GM19025 (cell line): ENCODE results near the gene ARHGAP27.

ENCODE experiments used
- ATAC-seq: cut with Tn5 transposase; IDR thresholded peaks from one replicate; pipeline ENCODE4 v1.9.1; 2021; ENCODE audit warnings: mild to moderate bottlenecking, low read depth, moderate library complexity; ENCODE audit not compliant: unreplicated experiment

The ARHGAP27 gene

DNA sequence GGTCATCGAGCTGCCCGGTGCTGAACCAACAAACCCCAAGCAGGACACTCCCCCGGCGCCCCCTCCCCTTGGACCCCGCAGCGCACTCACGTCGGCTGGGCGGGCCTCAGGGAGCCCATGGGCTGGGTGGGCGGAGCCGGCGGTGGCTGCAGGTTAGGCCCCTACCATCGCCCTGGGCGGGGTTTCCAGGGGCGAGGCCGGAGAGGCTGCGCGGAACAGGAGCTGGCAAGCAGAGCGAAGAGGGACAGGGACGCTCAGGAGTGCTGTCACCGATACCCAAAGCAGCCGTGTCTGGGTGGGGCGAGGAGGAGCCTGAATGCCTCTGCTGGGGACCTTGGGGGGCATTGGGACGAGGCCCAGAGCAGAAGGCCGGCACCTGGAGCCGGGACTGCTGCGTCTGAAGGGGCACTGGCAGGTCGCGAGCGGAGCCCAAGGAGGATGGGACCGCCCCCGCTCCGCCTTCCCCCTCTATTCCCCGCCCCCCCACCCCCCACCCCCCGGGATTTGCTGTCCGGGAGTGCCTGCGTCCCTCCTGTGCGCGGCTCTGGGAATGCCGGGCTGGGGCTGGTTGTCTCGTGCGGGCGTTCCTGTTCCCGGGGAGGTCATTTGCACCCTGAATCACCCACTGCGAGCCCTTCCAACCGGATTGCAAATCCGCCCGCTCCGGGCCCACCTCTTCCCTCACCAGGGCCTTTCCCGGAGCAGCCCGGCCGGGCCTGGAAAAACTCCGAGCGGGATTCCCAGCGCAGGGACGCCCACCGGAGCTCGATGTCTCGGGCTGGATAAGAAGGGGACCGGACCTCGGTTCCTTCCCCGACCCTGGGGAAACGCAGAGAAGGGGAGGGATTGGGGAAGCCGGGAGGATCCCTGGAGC, 902 bp downstream of the ARHGAP27 start:
- ATAC-seq: peak; percentile 54

DNA sequence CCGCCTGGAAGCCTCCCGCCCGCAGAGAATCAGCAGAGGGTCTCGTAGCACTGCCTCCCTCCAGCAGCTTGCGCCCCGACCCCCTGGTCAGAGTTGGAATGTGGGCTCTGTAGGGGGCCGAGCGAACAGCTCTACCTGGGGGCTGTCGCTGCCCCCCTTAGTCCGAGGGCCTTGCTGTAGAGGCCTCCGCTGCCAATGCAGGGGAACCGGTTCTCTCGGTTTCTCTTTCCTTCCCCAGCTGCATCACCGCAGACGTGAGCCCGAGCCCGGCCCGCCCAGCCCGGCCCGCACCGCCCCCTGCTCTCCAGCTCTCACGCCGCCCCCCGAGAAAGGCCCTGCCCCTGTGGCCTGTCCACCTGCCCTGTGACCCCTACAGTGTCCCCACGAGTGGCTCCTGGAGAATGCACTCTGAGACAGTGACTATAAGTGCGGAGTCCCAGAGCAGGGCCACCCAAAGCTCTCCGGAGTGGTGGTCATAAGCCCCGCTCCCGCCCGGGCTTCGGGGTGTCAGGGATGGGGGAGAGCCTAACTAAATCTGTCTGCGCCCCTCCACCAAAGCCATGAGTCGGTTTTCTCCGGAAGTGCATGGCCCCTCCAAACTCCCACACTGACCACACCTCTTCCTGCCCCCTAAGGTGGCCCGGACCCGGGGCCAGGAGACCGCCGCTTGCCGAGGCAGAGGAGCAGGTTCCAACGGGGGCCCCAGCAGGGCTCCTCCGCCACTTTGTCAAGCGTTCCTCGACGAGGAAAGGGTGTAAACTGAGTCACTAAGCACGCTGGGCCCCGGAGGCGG, 1.7 kb downstream of the ARHGAP27 start:
- peak; percentile 34 for ATAC-seq

DNA sequence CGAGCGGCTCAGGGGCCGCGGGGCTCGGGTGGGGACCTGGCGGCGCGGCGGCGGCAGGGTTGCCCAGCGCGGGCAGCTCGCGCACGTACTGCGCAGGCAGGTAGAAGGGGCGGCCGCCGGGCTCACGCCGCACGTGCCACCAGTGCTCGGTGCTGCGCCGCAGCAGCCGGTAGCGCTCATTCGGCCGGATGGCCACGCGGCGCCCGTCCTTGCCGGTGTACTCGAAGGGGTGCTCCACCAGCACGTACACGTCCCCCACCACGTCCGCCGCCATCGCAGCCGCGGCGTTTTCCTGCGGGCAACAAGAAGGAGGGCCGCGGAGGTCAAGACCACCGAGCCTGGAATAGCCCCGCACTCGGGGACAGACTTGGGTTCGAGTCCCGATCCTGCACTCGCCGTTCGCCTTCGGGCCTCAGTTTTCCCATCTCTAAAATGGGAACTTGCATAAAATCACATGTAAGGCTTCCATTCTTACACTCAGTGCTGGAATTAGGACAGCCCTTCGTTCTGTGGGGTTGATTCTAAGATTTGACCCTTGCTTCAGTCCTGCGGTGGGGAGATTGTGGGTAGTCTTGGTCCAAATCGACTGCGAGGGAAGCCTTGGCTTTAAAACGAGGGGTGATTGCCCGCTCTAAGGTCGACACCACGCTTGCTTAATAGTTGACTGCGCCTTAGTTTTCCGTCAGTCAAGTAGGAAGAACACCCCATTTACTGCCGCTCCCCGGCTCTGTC, 2.5 kb downstream of the ARHGAP27 start:
- ATAC-seq: no peak

DNA sequence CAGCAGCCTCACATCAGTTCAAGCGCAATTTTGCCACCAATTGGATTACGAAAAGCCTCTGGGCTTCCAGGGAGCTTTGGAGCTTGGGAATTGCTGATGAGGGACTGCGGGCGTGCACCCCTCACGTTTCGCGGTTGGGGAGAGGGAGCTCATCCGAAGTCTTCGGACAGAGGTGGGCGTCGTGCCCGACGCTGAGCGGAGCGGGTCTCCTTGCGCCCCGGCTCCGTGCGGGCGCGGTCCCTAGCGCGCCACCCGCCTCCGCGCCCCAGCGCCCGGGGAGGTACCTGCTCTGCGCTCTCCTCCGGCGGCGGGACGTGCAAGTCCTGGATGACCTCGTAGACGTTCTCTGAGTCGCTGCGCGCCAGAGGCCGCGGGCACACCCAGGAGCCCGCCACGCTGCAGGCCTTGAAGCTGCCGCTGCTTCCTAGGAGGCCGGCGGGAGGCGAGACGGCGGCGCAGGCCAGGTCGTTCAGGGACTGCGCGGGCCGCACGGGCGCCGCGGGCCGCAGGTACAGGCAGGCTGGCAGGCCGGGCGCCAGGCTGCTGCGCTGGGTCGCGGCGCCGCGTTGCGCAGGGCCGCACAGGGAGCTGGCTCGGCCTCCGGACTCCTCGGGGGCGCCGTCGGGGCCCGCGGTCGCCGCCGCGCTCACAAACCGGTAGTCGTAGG, 3.2 kb downstream of the ARHGAP27 start:
- ATAC-seq: no peak

DNA sequence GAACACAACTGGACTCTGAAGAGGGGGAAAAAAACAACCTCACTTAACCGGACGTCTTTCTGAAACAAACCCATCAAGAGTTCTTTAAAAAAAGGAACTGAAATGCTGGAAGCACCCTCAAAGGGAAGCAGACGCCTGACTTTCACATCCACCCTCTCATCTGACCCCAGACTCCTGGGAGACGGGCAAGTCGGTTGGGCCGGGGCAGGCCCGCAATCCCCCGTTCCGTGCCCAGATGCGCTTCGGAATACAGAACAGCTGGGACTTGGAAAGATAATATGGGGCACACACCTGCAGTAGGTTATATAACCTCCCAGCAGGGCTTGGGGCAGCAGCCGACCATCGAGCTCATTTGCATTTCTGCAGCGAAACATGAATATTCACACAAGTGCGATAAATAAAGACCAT, 3.7 kb downstream of the ARHGAP27 start:
- no peak for ATAC-seq

DNA sequence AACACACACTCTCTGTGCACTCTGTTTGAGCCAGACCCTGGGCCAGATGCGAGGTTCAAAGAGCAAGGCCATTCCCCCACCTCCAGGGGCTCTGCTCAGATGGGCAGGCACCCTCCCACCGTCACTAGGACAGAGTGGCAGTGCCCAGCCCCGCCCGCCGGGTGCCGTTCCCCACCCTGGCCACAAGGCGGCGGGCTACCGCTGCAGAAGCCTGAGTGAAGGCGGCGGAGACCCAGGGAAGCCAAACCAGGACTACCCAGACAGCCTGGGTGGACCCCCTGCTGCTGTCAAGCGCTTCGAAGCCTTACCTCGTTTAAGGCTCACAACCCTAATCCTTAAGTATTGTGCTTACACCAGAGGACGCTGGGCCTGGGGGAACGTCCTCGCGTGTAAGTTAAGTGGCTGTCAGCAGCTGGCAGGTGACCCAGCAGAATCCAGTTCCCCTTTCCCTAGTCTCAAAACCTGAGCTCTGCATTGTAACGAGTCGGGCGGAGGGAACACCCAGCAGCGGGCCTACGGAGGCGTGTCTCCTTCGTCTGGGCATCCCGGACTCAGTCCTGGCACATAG, 4.5 kb downstream of the ARHGAP27 start:
- ATAC-seq: peak; percentile 55

DNA sequence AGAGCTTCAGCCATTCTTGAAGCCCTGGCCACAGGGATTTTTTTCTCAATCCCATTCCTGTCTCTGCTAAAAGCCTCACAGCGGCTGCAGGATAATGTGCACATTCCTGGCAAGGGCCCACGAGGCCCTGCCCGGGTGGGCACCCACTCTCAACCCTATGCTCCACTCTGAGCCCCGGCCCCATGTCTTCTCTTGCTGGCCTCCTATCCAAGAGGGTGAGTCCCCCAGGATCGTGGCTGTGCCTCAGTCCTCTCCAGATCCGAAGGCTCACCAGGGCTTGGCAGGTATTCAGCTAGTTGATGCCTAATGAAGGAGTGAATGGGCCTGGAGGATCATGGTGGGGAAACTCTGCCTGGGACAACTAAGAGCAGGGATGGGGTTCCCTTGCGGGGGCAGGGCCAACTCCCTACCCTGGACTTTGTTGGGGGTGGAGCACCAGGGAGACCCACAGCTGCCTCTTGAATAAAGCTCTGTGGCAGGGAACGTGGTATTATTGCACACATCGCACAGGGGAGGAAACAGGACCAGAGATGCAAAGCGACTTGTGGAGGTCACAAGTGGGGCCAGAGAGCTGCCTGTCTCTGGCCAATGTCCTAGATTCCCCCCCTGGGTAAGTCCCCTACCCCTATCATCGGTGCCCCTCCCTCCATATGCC, 5.4 kb downstream of the ARHGAP27 start:
- no peak for ATAC-seq

DNA sequence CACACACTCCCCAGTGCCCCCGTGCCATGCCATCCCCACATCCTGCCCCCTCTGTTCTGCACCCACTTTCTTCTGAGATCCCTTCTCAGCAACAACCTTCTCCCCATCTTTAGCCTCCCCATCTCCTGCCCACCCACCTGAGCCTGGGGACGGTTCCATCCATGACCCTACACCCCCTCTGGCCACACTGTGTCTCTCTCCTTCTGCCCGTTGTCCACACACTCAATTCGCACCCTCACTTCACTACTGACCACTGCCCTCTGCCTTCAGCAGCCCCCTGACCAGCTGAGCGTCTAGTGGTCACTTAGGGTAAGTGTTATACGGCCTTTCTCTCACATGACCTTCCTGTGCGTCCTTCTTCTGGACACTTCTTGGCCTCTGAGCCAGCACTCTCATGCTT, 6.1 kb downstream of the ARHGAP27 start:
- no peak for ATAC-seq

DNA sequence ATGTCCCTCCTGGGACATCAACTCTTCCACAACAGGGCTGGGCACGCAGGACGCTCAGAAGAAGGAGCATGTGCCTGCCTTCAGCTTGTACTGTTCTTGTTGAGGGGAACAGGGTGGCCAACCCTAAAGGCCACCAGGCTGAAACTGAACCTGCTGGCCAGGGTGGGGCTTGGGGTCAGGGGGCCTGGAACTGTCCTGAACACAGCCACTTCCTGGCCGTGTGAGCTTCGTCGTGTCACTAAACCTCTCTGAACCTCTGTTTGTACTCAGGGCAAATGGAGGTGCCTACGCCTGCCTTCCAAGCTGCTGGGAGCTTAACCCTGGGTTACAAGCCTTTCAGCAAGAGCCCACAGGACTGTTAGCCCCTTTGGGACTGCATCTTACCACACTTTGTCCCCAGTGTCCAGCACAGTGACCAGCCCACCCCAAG, 6.7 kb downstream of the ARHGAP27 start:
- ATAC-seq: no peak

DNA sequence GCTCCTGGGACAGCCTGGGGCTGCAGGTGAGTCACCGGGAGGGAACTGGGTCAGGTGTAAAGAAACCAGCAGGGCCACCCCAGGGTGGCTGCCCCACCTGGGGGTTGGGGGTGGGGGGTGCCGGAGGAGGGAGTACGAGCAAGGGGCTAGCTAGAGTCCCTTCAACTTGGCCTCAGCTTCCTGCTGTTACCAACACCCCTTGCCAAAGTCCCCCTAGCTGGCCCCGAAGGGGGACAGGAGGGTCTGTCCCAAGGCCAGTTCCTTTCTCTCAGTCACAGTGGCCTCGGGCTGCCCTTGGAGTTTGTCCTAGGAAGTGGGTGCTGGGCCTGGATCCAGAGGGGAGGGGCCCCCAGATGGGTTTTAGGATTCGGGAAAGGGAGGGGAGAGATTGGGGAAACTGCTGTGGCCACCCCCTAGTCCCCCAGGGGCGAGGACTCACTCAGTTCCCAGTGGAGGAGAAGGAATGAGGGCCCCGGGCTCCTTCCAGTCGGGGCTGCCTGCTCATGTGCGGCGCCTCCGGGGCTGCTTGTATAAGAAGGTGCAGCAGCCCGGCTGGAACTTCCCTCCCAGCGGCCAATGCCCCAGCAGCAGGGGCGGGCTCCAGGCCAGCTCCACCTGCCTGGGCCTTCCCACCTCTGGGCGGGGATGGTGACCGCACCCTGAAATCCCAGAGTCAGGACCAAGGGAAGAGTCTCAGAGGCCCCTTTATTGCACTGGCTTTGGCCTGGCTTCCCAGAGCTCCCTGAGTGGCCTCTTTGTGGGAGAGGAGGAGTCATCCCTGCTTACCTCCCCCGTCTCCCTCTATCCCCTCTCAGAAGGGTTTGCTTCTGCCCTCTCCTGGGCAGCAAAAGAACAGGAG, 7.3 kb downstream of the ARHGAP27 start:
- ATAC-seq: no peak

DNA sequence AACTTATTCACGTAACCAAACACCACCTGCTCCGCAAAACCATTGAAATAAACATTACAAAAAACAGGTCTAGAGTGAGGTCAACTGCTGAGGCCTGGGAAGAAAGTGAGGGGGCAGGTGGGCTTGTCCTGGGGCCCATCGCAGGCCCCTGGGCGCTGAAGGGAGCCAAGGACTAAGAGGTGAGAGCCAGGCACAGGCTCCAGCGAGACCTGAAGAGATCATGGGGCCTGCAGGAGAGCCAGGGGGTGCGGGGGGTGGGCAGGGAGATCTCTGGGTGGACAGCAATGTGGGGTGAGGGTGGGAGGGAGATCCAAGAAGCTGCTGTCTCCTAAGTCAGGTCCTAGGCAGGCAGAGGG, 7.9 kb downstream of the ARHGAP27 start:
- no peak for ATAC-seq

DNA sequence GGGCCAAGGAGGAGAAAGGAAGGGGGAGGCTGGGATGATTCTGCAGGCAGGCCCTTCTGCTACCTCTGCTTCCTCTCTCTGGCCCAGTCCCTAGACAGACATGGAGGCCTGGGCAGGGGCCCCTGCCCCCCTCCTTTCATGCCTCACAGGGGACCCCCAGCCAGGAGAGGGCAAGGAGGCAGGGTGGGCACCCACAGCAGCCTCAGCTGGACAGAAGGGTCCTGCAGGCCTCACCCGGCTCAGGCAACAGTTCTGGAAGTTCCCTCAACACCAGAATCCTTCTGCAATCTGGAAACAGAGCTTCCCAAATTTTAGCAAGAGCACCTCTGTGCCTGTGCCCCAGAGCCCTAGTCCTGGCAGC, 8.7 kb downstream of the ARHGAP27 start:
- no peak for ATAC-seq

DNA sequence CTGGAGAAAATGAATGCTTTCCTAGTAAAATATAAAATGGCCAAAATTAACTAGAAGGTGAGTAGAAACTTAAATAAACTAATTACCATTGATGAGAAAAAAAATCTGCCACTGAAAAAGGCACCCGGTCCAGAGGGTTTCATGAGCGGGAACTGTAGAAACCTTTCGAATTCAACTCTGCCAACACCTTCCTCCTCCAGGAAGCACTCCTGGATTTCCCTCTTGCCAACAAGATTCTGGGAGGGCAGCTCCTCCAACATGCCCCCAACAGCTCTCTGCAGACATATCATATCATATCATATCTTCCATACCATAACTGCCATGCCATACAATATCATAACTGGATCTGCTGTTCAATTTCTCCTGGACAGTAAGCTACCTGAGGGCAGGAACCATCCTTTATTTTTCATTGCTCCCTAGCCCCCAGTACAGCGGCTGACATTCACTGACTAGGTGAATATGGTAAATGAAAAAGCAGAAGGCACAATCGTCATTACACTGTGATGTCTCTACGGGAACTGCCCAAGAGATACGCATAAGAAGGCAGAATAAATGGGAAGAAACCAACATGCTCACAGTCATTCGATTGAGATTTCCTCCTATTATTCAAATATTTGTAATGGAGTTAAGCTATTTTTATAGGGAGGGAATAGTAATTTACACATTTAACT, 9.2 kb downstream of the ARHGAP27 start:
- ATAC-seq: no peak

DNA sequence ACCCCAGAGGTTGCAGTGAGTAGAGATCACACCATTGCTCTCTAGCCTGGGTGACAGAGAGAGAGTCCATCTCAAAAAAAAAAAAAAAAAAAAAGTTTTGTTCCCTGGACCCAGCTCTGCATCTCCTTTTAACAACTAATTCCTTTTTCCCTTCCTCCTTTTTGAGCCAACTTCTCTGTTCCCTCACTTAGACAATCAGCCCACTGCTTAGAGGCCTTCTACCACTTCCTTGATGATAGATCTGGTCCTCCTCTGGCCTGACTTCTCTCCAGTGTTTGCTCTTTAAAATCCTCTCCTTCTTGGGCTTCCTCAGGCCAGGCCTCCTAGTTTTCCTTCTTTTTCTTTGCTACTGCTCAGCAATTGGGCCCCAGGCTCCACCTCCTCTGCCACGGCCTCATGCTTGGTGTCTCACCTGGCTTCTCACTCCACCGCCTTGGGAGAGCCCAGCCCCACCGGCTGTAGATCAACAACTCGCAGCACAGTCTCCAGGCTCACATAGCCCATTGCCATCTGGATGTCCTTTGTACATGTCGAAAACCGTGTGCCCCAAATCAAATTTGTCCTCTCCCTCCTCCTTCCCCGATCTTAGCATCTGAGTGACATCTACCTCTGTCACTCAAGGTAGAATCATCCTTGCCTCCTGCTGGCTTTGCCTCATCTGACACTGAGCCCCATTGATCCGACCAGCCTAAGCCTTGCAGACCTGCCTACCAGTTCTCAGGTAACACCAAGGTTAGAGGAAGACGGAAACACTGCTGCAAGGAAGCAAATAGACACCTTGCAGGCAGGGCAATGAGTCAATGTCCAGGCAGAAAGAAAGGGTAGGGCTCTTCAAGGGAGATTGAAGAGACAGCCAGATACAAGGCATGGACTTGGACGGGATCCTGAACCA, 17.4 kb downstream of the ARHGAP27 start:
- ATAC-seq: no peak

DNA sequence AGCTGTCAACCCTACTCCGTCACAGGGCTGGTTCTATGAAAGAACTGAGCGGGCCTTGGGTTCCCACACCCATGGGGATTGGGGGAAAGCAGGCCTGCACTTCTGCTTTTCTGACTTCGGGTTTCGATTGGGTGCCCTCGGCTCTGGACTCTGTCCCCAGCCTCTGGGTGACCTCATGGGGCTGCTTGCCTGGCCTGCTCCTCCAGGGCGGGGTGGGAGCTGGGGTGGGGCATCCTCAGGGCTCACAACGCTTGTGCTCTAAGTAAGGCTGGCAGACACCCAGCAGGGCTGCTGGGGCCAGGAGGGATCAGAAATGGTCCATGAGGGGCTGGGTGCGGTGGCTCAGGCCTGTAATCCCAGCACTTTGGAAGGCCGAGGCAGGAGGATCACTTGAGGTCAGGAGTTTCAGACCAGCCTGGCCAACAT, 19.2 kb downstream of the ARHGAP27 start:
- ATAC-seq: peak; percentile 49

DNA sequence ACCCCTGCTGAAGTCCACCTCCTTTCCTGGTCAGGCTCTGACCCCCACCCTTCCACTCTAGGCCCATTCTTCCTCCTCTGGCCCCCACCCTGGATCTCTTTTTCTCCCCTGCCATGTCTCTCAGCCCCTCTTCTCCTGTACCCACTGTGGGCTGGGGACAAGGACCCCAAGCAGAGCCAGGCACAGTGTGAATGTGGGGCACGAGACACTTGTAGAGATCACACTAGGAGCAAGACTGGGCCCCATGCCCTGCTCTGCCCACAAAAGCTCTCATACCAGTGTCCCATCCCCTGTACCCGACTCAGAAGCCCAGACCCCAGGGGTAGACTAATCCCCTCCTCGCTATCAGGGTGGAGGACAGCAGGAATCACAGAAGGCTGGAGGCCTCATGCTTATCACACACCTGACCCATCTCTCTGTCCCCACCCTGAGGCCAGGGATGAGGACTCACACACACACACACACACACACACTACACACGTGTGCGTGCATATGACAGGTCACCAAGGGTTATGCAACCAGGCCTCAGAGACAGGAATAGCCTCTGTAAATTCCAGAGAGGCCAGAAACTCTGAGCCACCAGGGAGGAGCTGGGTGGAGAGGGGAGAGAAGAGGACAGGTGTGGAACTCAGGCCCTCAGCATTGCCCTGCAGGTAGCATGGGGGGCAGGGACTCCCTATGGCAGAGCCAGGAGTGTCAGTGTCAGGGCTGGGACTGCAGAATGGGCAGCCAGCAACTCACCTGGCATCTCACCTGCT, 21.1 kb downstream of the ARHGAP27 start:
- no peak for ATAC-seq
